Tibial nerve (tissue), 3 donors: ENCODE results near the gene GLIPR1.

Source experiments
- EP300 ChIP-seq, 2 donors: sonication (generic); formaldehyde crosslinking; IDR thresholded peaks; one replicate each; pipeline ENCODE4 v1.6.1; 2017; ENCODE audit warnings: antibody characterized with exemption in 2 of 2, mild to moderate bottlenecking in 1 of 2
- POLR2A ChIP-seq, 2 donors: fragments of 450-650 bp; IDR thresholded peaks; one replicate each; pipeline ENCODE4 v1.6.1; 2017; ENCODE audit warnings: antibody characterized with exemption in 2 of 2, mild to moderate bottlenecking in 2 of 2, moderate library complexity in 2 of 2

GRCh38 chr12:75543529-75543928 is 63.0 kb downstream of the GLIPR1 start:
- TF ChIP-seq EP300 (IDR thresholded peaks at IDR 0.05): no peak
- no peak for TF ChIP-seq POLR2A (IDR thresholded peaks at IDR 0.05)
